ENCODE data around the gene GNA12.

GNA12 gene

DNA sequence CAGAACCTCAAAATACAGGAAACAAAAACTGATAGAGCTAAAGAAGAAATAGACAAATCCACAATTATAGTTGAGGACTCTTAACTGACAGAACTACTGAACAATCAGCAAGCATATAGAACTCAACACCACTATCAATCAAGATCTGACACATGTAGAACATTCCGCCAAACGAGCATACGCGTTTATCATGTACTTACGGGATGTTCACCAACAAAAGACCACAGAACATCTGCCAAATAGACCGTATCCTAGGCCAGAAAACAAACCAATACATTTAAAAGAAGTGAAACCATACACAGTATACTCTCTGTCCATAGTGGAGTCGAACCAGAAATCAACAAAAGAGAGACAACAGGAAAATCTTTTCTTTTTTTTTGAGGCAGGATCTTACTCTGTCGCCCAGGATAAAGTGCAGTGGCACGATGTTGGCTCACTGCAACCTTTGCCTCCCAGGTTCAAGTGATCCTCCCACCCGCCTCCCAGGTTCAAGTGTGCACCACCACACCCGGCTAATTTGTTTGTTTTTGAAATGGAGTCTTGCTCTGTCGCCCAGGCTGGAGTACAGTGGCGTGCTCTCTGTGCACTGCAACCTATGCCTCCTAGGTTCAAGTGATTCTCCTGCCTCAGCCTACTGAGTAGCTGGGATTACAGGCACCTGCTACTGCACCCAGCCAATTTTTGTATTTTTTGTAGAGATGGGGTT, 5.1 kb downstream of the GNA12 start:
- no peak for DNase-seq (ENCODE audit: low read depth in 2 of 2)

DNA sequence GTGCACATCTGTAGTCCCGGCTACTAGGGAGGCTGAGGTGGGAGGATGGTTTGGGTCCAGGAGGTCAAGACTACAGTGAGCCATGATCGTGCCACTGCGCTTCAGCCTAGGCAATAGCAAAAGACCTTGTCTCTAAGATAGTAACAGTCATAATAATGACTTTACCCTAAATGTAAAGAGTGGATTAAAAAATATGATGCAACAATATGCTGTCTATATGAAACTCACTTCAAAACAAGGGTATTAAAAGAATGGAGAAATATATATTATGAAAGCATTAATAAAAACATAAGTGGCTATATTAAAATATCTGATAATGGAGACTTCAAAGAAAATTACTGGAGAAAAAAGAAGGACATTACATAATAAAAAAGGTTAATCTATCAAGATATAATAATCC, 5.7 kb downstream of the GNA12 start:
- no peak for DNase-seq (ENCODE audit: low read depth in 2 of 2)

DNA sequence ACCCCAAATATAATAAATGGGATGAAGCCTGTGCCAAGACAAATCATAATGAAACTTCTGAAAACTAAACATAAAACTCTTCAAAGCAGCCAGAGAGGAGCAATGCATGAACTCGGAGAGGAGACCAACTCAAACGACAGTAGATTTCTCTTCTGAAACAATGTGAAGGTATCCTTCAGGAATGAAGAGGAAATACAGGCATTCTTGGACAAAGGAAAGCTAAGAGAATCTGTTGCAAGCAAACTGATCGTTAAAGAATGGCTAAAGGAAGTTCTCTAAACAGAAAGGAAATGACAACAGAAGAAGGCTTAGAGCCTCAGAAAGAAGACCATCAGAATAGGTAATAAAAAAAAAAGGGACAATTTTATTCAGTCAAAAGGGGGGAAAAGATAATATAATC, 6.6 kb downstream of the GNA12 start:
- no peak for DNase-seq (ENCODE audit: low read depth in 2 of 2)

DNA sequence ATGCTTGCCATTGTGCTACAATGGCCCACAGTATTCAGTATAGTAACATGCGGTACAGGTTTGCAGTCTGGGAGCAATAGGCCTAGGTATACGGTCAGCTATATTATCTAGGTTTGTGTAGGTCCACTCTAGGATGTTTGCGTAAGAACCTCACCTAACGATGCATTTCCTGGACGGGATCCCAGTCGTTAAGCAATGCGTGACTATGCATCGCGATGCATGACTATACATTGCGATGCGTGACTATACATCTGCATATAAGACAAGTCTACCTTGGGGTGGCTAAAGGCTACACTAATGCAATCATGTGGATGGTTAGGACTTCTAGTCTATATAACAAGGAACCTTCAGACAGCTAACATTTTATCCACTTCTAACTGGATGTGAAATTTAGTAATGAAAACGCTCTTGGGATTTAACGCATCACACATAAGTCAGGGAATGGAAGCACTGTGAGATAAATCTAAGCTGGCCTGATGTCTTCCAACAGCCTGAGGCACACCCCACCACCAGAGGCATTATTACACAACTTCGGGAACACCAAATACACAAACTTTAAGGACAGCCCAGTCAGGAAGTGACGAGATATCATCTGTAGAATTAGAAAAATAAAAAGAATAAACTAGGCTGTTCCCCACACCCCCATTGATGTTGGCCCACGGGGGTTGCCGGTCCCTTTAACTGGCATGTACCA, 9.2 kb downstream of the GNA12 start:
- no peak for DNase-seq (ENCODE audit: low read depth in 2 of 2)

DNA sequence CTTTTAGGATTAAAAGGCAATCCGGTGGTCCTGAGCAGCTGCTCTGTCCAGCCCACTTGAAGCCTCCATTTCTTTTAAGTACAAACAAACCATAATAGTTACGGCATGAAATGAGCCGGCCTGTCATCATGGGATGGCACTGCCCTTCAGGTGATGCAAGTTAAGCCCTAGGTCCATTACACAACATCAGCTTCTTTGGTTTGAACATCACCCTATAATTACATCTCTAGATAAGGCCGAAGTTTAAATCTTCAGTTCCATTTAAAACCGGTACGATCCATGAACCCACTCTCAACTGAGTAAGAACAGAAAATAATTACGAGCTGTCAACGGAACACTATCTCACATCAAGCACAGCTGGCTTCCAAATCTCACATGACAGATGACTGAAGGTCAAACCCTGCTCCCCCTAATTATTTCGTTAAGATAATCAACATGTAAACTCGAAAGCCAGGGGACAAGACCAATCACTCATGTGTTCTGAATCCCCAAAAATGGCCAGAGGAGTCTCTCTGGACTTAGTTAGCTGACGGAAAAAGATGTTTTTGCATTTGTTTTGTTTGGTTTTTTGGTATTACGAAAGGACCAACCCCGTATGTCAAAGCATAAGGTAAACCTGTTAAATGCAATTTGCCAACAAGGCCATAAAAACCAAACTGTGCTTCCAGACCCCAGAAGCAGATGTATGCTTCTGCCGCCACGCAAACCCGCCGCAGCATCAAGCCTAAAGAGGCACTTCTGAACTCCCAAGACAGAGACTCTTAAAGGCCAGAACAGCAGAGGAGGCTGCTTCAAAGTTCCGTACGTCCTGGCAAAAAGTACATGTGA, 10.8 kb downstream of the GNA12 start:
- no peak for DNase-seq (ENCODE audit: low read depth in 2 of 2)

DNA sequence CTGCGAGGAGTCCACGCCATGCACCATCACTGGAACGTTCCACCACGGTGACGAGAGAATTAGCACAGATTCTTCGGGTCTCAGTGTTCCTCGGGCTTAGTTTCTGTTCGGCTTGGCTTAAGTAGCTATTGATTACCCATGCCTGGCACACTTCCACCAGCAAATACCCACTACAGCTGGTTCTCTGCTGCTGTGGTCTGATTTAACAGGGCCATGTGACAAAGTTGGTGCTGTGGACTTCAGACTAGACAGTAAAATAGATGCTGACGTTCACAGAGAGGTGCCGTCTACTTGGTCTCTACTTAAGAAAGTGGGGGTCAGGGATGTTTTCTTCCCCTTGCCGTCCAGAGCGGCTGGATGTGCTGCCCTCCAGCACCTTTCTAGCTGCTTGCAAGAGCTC, 11.6 kb downstream of the GNA12 start:
- no peak for DNase-seq (ENCODE audit: low read depth in 2 of 2)

DNA sequence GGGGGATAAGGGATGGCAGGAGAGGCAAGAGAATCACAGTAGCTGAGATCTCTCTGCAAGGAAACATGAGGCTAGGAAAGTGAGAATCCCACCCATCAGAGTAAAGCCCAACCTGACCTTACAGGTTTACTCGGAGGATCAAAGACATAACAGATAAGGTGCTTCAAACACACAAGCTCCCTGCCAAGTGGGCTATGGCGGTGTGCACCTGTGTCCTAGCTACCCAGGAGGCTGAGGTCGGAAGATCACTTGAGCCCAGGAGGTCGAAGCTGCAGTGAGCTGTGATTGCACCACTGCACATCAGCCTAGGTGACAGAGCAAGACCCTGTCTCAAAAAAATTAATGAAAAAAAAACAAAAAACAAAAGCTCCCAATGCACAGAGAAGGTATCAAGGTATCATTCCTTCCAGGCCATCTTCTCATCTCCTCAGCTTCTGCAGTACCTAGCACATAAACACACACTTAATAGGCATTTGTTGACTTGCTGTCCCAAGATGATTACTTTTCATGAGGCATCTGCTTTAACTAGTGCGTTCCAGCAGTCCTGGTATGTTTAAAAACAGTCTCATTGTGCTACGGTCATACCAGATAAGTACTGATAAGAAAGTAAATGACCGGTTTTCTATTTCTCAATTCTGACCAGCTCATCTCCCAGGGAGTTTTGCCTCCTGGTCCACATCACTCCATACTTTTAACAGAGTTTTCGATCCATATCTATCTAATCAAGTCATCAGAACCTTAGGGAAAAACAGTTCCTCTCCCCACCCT, 13.3 kb downstream of the GNA12 start:
- DNase-seq (ENCODE audit: low read depth in 2 of 2), result no peak

DNA sequence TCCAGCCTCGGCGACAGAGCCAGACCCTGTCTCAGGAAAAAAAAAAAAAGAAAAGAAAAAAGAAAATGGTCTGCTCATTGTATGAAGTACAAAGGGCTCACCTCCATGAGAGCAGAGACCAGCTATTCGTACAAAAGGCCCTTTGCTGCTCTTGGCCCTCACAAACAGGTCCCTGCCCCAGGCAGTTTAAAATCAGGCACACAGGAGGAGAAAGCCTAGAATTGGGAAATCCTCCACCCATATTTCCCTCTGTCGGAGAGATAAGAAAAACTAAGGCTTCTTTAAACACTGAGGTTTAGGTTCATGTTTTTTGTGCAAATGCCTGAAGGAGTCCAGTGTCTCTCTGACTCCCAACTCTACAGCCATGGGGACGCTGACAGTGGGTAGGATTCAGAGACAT, 15.1 kb downstream of the GNA12 start:
- no peak for DNase-seq (ENCODE audit: low read depth in 2 of 2)

DNA sequence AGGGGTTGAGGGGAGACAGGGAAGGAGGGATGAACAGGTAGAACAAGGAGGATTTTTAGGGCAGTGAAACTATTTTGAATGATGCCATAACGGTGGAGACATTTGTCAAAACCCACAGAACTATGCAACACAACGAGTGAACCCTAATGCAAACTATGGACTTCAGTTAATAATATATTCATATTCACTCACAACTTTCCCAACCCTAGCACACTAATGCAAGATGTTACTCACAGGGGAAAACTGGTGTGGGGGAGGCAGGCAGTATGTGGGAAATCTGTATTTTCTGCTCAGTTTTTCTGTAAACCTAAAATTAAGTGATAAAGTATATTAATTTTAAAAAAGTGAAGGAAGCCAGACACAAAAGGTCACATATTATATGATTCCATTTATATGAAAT, 17.3 kb downstream of the GNA12 start:
- DNase-seq (ENCODE audit: low read depth in 2 of 2), result no peak

DNA sequence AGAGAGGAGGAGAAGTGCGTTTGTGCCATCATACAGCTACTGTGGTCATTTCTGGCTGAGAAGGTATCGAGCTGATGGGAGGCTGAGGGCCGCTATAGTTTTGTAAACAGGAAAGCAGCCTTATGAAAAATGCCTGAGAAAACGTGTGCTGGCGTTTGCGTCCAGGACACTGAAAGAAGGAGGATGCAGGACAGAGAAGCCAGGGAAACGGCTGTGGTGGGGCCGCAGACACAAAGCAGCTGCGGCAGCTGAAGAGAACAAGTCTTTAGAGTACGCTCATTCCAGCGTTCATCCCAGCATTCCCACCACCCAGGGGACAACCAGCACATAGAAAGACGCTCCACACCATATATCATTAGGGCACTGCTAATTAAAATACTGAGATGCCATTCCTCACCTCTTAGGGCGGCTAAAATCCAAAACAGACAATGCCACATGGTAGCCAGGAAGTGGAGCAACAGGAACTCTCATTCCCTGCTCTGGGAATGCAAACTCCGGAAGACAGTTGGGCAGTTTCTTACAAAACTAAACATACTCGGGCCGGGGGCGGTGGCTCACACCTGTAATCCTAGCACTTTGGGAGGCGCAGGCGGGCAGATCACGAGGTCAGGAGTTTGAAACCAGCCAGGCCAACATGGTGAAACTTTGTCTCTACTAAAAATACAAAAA, 18.4 kb downstream of the GNA12 start:
- no peak for DNase-seq (ENCODE audit: low read depth in 2 of 2)

DNA sequence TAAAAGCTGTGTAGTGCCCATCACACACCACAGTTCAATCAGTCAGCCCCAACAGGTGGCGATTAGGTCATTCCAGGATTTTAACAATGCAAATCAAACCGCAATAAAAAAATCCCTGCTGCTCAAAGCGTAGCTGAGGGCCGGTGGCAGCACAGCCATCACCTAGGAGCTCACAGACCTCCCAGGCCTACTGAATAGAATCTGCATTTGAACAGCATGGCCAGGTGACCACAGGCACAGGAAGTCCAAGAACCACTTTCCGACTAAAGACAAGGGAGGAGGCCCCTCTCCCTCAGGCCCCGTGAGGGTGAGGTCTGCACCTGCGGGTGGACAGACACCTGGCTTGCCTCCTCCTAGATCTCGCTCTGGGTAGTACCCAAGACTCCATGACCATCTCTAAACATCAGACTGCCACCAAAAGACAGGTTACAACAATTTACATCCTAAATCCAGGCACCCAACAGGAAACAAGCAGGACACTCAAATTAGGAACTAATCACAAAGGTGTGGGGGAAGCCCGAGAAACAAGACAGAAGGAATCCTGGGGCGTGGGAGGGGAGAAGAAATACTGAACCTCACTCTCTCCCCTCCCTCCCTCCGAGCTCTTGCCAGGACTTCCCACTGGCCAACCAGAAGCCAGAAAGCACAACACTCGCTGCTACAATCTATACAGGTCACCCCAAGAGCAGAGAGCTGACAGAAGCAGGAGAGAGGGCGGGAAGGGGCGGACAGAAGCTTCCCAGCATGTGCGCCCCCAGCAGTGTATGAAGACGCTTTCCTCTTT, 19.2 kb downstream of the GNA12 start:
- DNase-seq (ENCODE audit: low read depth in 2 of 2), result no peak

DNA sequence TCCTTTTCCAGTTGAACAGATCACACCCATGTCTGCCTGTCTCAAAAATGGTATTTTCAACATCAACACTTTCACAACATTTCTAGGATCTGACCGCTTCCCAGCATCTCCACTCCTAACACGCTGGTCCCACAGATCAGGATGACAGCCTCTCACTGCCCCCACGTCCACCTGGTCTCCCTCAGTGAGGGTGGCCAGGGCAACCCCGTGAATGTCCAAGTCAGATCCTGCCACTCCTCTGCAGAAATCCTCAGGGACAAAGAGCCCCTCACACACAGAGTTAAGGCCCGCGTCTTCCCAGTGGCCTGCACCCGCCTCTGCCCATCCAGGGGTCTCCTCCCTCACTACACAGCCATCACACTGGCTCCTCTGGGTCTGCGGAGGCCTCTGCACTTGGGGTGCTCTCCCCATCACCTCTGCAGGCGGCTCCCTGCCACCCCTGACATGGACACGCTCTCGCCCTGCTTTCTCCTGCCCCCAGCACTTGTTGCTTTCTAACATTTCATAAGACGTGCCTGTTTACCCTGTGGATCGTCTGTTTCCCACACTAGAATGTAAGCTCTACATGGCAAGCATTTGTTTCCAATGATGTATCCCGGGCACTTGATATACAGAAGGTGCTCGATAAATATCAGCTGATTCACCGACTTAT, 20.0 kb downstream of the GNA12 start:
- DNase-seq (ENCODE audit: low read depth in 2 of 2), result no peak

DNA sequence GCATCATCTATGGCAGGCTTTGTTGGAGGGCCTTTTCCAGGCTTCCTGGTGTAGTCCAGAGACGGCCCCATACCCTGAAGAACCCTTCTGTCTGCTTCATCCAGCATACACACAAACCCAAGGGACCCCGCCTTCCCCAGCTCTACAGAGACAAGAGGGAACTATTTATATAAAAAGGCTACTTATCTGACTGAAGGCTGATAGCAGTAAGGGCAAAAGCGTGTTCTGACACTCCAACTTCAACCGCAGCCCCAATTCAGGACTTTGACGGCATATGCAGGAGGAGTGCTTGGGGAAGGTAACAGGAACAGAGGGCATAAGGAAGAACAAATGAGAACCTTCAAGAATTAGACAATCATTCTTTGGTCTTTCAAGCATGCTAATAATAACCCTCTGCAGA, 21.0 kb downstream of the GNA12 start:
- DNase-seq (ENCODE audit: low read depth in 2 of 2), result no peak

DNA sequence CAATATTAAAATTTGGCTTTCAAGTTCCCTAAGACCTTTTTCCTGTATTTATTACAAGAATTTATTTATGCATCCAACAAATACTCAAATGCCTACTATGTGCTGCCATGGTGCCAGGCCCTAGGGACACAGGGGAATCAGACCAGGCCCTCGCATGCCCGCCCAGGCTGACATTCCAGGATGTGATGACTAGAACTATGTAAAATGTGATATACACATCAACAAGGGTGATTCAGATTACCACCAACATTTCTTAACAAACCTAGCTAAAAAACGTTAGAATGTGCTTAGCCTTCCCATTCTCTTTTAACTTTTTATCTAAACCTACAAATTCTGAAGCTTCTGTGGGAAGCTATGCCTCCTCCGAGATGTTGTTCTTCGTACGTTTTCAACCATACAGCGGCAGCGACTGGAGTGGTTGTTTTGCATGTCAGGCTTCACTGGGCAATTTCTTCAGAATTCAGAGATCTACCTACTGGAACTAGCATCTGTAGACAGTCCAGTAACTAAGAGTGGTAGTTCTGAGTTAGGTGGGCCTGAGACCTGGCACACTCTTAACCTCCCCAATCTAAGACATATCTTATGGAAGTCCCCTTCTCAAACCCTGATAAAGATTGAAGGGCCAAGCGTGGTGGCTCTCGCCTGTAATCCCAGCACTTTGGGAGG, 22.1 kb downstream of the GNA12 start:
- DNase-seq (ENCODE audit: low read depth in 2 of 2), result no peak

DNA sequence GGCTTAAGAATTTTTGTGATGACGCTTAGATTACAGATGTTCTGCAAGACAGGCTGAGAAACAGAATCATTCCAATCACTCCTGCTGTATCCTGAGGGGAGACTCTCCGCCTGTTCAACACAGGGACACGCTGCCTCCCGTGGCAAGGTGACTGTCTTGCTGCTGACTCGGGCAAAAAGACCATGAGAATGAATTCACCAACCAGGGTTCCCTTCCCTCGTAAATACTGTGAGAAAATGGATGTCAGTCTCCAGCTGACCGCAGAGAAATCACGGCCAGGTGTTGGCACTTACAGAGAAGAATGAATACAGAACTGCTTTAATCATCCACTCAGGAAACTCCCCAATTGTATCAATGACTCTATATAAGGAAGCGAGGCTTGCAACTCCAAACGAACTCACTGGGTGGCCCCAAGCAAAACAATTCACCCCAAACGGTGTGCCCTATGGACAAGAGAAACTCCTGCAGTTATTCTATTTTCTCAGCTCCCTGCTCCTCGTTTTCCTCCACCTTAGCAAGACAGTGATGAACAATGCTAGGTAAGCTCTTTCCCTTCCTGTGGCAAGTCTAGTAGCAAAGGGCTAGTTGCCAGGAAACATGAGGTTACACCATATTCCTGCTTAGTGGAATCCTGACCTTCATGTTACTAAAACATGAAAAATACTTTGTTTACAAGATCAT, 22.8 kb downstream of the GNA12 start:
- DNase-seq (ENCODE audit: low read depth in 2 of 2), result no peak

DNA sequence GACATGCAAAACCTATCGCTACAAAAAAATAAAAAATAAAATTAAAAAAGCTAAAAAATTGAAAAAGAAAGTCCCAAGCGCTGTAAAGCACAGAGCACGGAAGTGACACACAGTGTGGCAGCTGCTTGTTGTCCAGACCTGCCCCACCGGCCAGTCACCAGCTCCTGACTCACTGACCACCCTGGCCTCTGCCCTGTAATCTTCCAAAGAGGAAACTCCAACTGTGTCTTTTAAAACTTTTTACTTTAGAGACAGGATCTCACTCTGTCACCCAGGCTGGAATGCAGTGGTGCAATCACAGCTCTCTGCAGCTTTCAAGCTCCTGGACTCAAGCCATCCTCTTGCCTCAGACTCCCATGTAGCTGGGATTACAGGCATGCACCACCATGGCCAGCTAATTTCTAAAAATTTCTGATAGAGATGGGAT, 23.6 kb downstream of the GNA12 start:
- DNase-seq (ENCODE audit: low read depth in 2 of 2), result no peak

DNA sequence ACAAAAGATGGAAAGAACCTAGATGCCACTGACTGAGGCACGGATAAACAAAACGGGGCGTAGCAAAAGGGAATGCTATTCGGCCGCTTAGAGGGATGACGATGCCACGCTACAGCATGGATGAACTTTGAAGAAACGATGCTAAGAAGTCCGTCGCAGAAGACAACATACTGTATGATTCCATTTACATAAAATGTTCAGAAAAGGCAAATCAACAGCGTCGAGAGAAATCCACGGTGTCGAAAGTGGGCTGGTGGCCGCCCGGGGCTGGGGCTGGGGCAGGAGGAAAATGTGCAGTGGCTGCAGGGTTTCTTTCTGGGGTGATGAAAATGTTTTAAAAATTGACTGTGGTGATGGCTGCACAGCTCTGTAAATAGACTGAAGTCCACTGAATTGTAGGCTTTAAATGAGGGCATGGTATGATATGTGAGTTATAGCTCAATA, 24.1 kb downstream of the GNA12 start:
- no peak for DNase-seq (ENCODE audit: low read depth in 2 of 2)

DNA sequence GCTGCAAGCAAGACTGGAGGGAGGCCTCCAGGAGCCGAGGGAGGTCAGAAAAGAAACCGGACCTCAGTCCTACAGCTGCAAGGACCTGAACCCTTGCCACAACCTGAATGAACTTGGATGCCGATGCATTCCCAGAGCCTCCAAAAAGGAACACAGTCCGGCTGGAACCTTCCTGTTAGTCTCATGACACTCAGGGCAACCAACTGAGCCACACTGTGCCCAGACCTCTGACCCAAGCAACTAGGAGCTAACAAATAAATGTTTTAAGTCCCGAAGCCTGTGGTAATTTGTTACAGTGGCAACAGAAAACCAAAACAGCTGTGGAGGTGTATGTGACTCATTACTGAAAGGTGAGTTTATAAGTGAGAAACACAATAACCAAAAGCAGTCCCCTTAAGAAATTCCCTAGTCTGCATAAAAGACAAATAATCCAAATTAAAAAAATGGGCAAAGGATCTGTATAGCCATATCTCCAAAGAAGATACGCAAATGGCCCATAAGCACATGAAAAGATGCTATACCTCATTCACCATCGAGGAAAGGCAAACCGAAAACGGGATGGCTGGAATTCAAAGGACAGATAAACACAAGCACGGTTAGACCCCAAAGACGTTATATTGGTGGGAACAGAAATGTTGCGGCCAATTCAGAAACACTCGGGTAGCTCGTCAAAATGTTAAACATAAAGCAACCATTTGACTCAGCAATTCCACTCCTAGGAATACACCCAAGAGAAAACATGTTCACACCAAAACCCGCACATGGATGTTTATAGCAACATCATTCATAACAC, 24.8 kb downstream of the GNA12 start:
- DNase-seq (ENCODE audit: low read depth in 2 of 2), result no peak

Data from activated CD4-positive, alpha-beta T cell treated with anti-CD3 and anti-CD28 coated beads for 24 hours (primary cell).